OCI-LY1 (cell line): ENCODE results near the gene CCL1.

Source experiments
- CTCF ChIP-seq: fragments of 200-600 bp; sonication (generic), shearing (Covaris generic); IDR thresholded peaks from 2 replicates; pipeline ENCODE4 v1.5.1; 2017; ENCODE audit warnings: mild to moderate bottlenecking, antibody characterized with exemption, low read length, moderate library complexity, mixed read lengths
- EZH2 ChIP-seq: fragments of 200-600 bp; sonication (generic), shearing (Covaris generic); IDR thresholded peaks from 2 replicates; pipeline ENCODE4 v1.8.0; 2017; ENCODE audit warnings: borderline replicate concordance, mixed run types, mild to moderate bottlenecking, antibody characterized with exemption, low read length, moderate library complexity, mixed read lengths

GRCh38 chr17:34368946-34369500 is 6.0 kb upstream of the CCL1 start:
- no peak for TF ChIP-seq EZH2
- TF ChIP-seq CTCF: no peak
